ENCODE data around the gene TULP3.

Gene TULP3

DNA sequence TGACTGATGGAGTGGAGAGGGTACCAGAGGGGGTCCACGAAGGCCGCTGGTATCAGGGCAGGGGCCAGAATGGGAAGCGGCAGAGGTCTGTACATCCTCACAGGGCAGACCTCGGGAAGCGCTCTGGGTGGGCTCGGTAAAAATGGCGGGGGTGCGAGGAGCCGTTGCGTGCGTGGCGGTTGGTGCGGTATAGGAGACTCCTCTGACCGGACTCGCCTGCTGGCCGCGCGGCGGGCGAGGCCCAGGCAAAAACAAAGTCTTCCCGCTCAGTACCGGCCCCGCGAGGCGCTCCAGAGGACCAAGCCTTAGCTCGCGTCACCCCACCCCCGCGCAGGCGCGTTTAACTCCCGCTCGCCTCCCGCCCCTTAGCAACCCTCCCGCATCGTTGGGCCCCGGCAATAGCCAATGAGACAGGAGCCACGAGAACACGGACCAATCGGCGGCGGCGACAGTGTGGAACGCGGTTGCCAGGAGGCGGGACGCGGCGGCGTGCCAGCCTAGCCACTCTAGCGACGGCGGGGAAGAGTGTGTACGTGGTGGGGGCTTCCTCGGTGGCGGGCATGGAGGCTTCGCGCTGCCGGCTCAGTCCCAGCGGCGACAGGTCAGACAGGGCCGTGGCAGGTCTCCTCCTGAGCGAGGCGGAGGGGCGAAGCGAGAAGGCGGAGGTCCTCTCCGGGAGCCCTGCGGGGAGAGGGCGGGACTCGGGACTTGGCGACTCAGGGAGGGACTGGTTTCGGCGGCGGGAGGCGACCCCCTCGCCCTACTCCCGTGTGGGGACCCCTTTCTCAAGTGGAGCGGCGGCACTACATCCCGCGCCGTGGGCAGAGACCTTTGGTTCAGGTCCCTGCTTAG lies at the start of gene TULP3 (continued):
- TF ChIP-seq MYNN (tag by site-specific recombination; IDR thresholded peaks at IDR 0.05; ENCODE audit: borderline replicate concordance) (no peak; the same call in 1 of the 2 replicates), ZBTB1 (tag by site-specific recombination; IDR thresholded peaks at IDR 0.05) (peak; percentile 95), KLF10 (tag by site-specific recombination; IDR thresholded peaks at IDR 0.05) (no peak), ZNF324 (tag by site-specific recombination; IDR thresholded peaks at IDR 0.05) (peak; percentile 70; the same call in 1 of the 2 replicates), ZFP37 (tag by site-specific recombination; IDR thresholded peaks at IDR 0.05) (peak; percentile 21), ZBTB21 (tag by site-specific recombination; IDR thresholded peaks at IDR 0.05) (peak; percentile 52), ZNF600 (tag by site-specific recombination; IDR thresholded peaks at IDR 0.05) (peak; percentile 42), ZNF274 (IDR thresholded peaks at IDR 0.05; ENCODE audit: low read length) (no peak), ZNF274 (tag by site-specific recombination; IDR thresholded peaks at IDR 0.05; ENCODE audit: borderline replicate concordance) (no peak), ZNF221 (tag by site-specific recombination; IDR thresholded peaks at IDR 0.05; ENCODE audit: borderline replicate concordance) (no peak), ZNF211 (tag by site-specific recombination; IDR thresholded peaks at IDR 0.05; ENCODE audit: low read depth) (no peak), ZNF610 (tag by site-specific recombination; IDR thresholded peaks at IDR 0.05; ENCODE audit: borderline replicate concordance) (peak; percentile 14; the same call in 1 of the 2 replicates), ZNF48 (tag by site-specific recombination; IDR thresholded peaks at IDR 0.05) (no peak), ZNF394 (tag by site-specific recombination; IDR thresholded peaks at IDR 0.05; ENCODE audit: borderline replicate concordance) (no peak), ZNF76 (tag by site-specific recombination; IDR thresholded peaks at IDR 0.05; ENCODE audit: borderline replicate concordance, low read depth) (peak; percentile 36; the same call in 1 of the 2 replicates)
- TF ChIP-seq, protein P1, sequence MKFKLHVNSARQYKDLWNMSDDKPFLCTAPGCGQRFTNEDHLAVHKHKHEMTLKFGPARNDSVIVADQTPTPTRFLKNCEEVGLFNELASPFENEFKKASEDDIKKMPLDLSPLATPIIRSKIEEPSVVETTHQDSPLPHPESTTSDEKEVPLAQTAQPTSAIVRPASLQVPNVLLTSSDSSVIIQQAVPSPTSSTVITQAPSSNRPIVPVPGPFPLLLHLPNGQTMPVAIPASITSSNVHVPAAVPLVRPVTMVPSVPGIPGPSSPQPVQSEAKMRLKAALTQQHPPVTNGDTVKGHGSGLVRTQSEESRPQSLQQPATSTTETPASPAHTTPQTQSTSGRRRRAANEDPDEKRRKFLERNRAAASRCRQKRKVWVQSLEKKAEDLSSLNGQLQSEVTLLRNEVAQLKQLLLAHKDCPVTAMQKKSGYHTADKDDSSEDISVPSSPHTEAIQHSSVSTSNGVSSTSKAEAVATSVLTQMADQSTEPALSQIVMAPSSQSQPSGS (tag by site-specific recombination; IDR thresholded peaks at IDR 0.05; ENCODE audit: low read depth): no peak
- TF ChIP-seq, protein P2, sequence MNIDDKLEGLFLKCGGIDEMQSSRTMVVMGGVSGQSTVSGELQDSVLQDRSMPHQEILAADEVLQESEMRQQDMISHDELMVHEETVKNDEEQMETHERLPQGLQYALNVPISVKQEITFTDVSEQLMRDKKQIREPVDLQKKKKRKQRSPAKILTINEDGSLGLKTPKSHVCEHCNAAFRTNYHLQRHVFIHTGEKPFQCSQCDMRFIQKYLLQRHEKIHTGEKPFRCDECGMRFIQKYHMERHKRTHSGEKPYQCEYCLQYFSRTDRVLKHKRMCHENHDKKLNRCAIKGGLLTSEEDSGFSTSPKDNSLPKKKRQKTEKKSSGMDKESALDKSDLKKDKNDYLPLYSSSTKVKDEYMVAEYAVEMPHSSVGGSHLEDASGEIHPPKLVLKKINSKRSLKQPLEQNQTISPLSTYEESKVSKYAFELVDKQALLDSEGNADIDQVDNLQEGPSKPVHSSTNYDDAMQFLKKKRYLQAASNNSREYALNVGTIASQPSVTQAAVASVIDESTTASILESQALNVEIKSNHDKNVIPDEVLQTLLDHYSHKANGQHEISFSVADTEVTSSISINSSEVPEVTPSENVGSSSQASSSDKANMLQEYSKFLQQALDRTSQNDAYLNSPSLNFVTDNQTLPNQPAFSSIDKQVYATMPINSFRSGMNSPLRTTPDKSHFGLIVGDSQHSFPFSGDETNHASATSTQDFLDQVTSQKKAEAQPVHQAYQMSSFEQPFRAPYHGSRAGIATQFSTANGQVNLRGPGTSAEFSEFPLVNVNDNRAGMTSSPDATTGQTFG (tag by site-specific recombination; IDR thresholded peaks at IDR 0.05; ENCODE audit: borderline replicate concordance): no peak
- TF ChIP-seq, protein P3, sequence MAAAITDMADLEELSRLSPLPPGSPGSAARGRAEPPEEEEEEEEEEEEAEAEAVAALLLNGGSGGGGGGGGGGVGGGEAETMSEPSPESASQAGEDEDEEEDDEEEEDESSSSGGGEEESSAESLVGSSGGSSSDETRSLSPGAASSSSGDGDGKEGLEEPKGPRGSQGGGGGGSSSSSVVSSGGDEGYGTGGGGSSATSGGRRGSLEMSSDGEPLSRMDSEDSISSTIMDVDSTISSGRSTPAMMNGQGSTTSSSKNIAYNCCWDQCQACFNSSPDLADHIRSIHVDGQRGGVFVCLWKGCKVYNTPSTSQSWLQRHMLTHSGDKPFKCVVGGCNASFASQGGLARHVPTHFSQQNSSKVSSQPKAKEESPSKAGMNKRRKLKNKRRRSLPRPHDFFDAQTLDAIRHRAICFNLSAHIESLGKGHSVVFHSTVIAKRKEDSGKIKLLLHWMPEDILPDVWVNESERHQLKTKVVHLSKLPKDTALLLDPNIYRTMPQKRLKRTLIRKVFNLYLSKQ (tag by site-specific recombination; IDR thresholded peaks at IDR 0.05; ENCODE audit: borderline replicate concordance): no peak
- TF ChIP-seq, protein P4, sequence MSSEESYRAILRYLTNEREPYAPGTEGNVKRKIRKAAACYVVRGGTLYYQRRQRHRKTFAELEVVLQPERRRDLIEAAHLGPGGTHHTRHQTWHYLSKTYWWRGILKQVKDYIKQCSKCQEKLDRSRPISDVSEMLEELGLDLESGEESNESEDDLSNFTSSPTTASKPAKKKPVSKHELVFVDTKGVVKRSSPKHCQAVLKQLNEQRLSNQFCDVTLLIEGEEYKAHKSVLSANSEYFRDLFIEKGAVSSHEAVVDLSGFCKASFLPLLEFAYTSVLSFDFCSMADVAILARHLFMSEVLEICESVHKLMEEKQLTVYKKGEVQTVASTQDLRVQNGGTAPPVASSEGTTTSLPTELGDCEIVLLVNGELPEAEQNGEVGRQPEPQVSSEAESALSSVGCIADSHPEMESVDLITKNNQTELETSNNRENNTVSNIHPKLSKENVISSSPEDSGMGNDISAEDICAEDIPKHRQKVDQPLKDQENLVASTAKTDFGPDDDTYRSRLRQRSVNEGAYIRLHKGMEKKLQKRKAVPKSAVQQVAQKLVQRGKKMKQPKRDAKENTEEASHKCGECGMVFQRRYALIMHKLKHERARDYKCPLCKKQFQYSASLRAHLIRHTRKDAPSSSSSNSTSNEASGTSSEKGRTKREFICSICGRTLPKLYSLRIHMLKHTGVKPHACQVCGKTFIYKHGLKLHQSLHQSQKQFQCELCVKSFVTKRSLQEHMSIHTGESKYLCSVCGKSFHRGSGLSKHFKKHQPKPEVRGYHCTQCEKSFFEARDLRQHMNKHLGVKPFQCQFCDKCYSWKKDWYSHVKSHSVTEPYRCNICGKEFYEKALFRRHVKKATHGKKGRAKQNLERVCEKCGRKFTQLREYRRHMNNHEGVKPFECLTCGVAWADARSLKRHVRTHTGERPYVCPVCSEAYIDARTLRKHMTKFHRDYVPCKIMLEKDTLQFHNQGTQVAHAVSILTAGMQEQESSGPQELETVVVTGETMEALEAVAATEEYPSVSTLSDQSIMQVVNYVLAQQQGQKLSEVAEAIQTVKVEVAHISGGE (tag by site-specific recombination; conservative IDR thresholded peaks at IDR 0.05; ENCODE audit: low read depth): 0 out of 2 replicates have a peak, but pooled peaks have one; percentile 34
- TF ChIP-seq, protein P5, sequence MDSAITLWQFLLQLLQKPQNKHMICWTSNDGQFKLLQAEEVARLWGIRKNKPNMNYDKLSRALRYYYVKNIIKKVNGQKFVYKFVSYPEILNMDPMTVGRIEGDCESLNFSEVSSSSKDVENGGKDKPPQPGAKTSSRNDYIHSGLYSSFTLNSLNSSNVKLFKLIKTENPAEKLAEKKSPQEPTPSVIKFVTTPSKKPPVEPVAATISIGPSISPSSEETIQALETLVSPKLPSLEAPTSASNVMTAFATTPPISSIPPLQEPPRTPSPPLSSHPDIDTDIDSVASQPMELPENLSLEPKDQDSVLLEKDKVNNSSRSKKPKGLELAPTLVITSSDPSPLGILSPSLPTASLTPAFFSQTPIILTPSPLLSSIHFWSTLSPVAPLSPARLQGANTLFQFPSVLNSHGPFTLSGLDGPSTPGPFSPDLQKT (IDR thresholded peaks at IDR 0.05; ENCODE audit: borderline replicate concordance, low read depth, low read length): no peak
- TF ChIP-seq, protein P6, sequence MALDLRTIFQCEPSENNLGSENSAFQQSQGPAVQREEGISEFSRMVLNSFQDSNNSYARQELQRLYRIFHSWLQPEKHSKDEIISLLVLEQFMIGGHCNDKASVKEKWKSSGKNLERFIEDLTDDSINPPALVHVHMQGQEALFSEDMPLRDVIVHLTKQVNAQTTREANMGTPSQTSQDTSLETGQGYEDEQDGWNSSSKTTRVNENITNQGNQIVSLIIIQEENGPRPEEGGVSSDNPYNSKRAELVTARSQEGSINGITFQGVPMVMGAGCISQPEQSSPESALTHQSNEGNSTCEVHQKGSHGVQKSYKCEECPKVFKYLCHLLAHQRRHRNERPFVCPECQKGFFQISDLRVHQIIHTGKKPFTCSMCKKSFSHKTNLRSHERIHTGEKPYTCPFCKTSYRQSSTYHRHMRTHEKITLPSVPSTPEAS (tag by site-specific recombination; IDR thresholded peaks at IDR 0.05): peak; percentile 17; the same call in 1 of the 2 replicates
- TF ChIP-seq, protein P7, sequence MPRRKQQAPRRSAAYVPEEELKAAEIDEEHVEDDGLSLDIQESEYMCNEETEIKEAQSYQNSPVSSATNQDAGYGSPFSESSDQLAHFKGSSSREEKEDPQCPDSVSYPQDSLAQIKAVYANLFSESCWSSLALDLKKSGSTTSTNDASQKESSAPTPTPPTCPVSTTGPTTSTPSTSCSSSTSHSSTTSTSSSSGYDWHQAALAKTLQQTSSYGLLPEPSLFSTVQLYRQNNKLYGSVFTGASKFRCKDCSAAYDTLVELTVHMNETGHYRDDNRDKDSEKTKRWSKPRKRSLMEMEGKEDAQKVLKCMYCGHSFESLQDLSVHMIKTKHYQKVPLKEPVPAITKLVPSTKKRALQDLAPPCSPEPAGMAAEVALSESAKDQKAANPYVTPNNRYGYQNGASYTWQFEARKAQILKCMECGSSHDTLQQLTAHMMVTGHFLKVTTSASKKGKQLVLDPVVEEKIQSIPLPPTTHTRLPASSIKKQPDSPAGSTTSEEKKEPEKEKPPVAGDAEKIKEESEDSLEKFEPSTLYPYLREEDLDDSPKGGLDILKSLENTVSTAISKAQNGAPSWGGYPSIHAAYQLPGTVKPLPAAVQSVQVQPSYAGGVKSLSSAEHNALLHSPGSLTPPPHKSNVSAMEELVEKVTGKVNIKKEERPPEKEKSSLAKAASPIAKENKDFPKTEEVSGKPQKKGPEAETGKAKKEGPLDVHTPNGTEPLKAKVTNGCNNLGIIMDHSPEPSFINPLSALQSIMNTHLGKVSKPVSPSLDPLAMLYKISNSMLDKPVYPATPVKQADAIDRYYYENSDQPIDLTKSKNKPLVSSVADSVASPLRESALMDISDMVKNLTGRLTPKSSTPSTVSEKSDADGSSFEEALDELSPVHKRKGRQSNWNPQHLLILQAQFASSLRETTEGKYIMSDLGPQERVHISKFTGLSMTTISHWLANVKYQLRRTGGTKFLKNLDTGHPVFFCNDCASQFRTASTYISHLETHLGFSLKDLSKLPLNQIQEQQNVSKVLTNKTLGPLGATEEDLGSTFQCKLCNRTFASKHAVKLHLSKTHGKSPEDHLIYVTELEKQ (tag by site-specific recombination; IDR thresholded peaks at IDR 0.05; ENCODE audit: borderline replicate concordance): 0 out of 2 replicates have a peak, but pooled peaks have one; percentile 34
